VCaP (cell line): ENCODE data around the gene KAZN.

Experiments used
- H3K27ac ChIP-seq: fragments of 450-650 bp; 2 replicates; pipeline ENCODE4 v1.5.1; 2017
- CTCF ChIP-seq: fragments of 450-650 bp; conservative IDR thresholded peaks from 2 replicates; pipeline ENCODE4 v1.5.1; 2017; ENCODE audit warnings: mild to moderate bottlenecking, moderate library complexity

Gene KAZN

GRCh38 chr1:14614341-14614740 lies 15.9 kb downstream of the KAZN start:
- peak overlapping the region; percentile 82 for H3K27ac ChIP-seq
- no peak for TF ChIP-seq CTCF

- H3K27ac ChIP-seq = peak overlapping the region; percentile 82
- TF ChIP-seq CTCF = no peak
Observed at GRCh38 chr1:14615549-14616218, 17.2 kb downstream of the KAZN start.

- TF ChIP-seq CTCF = no peak
Observed at GRCh38 chr1:14616632-14617396, 18.3 kb downstream of the KAZN start.

GRCh38 chr1:14617791-14618190 lies 19.3 kb downstream of the KAZN start:
- TF ChIP-seq CTCF = no peak
- no peak overlapping the region for H3K27ac ChIP-seq

More at GRCh38 chr1:14616632-14617396, 18.3 kb downstream of the KAZN start:
- no peak overlapping the region for H3K27ac ChIP-seq

- TF ChIP-seq CTCF = no peak
Observed at GRCh38 chr1:14620941-14621340, 22.5 kb downstream of the KAZN start.

GRCh38 chr1:14623090-14623489 lies 24.6 kb downstream of the KAZN start:
- TF ChIP-seq CTCF = no peak
- no peak overlapping the region for H3K27ac ChIP-seq

More at GRCh38 chr1:14620941-14621340, 22.5 kb downstream of the KAZN start:
- no peak overlapping the region for H3K27ac ChIP-seq

- TF ChIP-seq CTCF = no peak
- H3K27ac ChIP-seq = peak overlapping the region; percentile 66
Observed at GRCh38 chr1:14624941-14625340, 26.5 kb downstream of the KAZN start.
